D341Med (cell line): Measurements from ENCODE around the gene ARMC2.
"Not testable (repeated sequence)": the region's sequence is repeated elsewhere in the genome, so short reads cannot be mapped to it uniquely, and the experiment has no call there.

ENCODE experiments used
- DNase-seq: peaks from one replicate; pipeline ENCODE4 v3.0.0; 2012; ENCODE audit warnings: low spot score

ARMC2 gene

DNA sequence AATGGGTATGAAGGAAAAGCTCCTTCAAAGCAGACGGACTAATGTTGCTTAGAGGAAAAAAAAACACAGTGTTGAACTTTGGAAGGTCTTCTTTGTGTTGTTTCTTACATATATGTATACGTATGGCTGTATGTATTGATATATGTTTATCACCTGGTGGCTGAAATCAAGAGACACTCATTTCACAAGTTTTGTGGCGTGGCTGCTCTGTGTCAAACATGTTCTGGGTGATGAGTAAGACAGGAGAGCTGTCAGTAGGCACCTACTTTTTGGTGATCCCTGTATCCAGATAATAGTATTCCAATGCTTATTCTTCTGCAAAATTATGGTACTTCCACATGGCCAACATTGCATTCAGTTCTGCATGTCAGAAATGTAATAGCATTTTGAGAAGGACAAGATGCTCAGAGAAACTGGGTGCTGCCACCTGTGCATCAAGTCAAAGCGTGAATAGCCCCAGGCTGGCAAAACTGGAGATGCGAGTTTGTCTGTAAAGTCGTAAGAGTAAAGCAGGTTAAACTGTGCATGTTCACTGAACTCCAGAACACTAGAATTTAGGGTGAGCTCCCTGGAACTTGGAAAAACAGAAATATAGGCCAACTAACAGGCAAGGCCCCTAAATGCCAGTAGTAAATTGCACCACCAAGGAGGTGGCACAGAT, 67.9 kb downstream of the ARMC2 start:
- no peak for DNase-seq

- DNase-seq, result no peak
These were observed 72.5 kb downstream of the ARMC2 start for GRCh38 chr6:108920751-108921150.

DNA sequence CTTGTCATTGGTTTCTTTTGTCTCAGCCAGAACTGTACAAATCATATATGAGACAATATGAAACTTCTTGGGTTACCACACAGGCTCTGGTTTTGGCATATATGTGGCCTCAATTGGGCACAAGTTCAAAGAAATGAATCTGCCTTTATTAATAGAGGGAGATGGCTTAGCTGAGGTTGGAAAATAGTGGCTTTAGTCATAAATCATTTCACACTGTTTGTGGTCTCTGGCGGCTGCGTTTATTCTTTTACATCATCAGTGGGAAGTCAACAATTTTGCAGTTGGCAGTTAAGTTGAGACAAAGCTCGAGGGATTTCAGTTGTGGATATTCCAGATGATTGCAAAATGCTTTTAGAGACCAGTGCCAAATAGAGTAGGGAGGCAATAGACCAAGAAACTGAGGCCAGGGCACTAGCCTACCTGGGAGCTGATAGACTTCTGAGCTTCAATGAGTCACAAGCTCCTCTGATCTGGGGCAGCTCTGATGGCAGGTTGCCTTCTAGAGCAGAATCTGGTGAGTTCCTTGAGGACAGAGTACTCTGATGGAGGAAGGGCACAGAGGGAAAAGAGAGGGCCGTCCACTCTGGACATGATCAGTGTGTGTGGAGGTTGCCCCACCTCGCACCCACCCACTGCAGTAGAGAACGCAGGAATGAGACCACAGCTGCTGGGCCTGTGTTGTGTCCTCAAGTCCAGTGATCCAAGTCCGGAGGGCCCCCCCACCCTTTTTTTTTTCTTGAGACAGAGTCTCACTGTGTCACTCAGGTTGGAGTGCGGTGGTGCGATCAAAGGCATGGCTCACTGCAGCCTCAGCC, 73.5 kb downstream of the ARMC2 start:
- DNase-seq, result no peak

GRCh38 chr6:108922499-108922898, 74.3 kb downstream of the ARMC2 start:
- no peak for DNase-seq

- no peak for DNase-seq
These were observed 79.7 kb downstream of the ARMC2 start for GRCh38 chr6:108927927-108928326.

GRCh38 chr6:108928650-108929049, 80.4 kb downstream of the ARMC2 start:
- no peak for DNase-seq

DNA sequence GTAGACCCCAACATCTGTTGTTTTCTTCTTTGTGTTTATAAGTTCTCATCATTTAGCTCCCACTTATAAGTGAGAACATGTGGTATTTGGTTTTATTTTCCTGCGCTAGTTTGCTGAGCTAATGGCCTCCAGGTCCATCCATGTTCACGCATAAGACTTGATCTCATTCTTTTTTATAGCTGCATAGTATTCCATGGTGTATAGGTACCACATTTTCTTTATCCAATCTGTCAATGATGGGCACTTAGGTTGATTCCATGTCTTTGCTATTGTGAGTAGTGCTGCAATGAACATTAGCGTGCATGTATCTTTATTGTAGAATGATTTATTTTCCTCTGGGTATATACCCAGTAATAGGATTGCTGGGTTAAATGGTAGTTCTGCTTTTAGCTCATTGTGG, 82.9 kb downstream of the ARMC2 start:
- not testable (repeated sequence) for DNase-seq

- DNase-seq, result no peak
These were observed 88.9 kb downstream of the ARMC2 start for GRCh38 chr6:108937170-108937569.

GRCh38 chr6:108940741-108941140, 92.5 kb downstream of the ARMC2 start:
- no peak for DNase-seq

DNA sequence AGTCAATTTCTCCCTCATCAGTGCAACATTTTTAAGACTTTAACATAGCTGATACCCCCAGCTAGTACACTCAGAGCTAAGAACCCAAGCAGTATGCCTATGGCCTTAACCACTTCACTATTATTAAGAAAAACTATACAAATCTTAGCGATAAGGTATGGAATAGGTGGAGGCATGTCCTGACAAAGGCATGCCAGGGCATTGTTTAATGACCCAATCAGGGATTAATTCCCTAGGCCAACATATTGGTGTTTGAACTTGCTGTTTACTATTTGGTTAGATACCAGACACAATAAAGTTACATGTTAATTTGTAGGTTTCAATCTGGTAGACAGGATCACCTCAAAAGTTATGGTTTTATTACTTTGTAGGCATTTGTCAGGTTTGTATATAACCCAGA, 93.1 kb downstream of the ARMC2 start:
- DNase-seq, result no peak

DNA sequence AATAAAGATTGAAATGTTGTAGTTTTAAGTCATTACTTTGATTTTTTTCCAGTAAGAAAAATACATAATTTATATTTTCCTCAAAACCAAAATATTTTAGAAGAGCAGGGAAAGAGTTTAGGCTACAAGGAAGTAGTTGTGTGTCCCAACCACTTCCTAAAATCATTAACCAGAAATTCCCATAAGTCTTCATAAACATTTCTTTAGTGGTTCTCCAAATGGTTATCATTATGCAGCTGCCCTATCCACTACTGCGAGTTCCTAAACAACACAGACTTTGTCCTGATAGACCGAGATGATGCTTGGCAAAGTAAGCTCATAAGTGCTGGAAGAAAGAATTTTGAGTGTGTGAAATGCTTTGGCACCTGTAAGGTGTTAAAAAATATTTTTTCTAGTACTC, 93.6 kb downstream of the ARMC2 start:
- DNase-seq, result no peak

GRCh38 chr6:108942556-108943492, 94.6 kb downstream of the ARMC2 start:
- DNase-seq, result no peak

GRCh38 chr6:108944071-108944470, 95.8 kb downstream of the ARMC2 start:
- DNase-seq, result no peak

DNA sequence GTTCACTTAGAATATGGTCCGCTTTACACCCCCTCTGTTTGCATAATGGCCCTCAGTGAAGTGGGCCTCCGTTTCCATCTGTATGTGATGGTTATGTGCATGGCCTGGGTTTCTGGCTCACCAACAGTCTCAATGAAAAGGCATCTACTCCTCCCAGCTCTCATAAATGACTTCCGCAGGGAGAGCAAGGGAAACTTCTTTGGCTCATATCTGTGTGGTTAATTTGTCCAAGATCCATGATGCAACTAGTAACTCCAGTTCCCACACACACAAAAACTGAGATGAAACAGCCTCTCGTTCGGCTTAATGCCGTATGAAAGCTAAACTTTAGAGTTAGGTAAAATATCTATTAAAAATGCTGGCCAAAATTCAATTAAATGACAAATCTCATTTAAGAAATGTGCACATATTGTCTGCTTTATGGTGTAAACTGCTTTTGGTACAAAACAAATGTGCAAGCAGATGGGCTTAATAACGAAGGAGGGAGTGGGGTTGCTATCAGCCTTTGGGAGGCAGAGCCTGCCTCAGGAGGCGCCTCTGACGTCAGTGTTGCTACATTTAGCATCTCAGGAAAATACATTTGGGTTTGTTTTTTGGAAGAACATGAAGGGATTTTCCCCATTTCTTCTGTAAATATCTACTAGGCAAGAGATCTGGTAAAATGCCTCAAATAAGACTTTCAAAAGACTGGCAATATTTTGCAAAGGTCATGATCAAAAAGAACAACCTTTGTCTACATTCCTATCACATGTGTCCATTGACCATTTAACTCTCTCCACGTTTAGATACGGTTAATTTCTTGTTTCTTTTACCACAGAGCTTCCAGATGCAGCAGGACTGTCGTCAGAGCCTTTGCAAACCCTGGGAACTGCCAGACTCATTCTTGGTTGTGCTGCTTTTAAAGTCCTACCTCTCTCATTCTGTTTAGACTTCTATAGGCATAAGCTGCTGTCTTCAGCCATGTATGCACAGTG, 96.8 kb downstream of the ARMC2 start:
- no peak for DNase-seq

DNA sequence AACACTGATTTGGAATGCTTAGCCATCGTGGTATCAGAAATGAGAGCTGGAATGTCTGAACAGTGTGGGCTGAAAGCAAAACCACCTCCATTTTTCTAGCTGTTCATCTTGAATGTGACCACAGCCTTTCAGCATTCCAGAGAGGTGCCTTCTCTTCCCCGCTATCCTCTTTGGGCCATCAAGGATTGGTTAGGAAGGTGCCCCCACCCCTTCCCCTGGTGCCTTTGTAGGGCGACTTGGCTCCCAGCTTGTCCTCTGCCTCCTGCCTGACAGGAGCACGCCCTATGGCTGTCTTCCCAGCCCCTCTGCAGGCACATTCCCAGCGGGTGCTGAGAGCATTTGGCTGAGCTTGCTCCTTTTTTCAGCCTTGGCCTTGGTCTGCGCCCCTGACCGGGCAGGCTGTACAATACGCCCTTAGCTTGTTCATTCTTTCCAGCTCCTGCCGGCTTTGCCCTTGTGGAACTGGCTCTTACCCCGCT, 97.5 kb downstream of the ARMC2 start:
- no peak for DNase-seq

- DNase-seq, result no peak
These were observed 98.5 kb downstream of the ARMC2 start for GRCh38 chr6:108946695-108947094.

- DNase-seq, result no peak
These were observed 99.1 kb downstream of the ARMC2 start for GRCh38 chr6:108947114-108947854.

DNA sequence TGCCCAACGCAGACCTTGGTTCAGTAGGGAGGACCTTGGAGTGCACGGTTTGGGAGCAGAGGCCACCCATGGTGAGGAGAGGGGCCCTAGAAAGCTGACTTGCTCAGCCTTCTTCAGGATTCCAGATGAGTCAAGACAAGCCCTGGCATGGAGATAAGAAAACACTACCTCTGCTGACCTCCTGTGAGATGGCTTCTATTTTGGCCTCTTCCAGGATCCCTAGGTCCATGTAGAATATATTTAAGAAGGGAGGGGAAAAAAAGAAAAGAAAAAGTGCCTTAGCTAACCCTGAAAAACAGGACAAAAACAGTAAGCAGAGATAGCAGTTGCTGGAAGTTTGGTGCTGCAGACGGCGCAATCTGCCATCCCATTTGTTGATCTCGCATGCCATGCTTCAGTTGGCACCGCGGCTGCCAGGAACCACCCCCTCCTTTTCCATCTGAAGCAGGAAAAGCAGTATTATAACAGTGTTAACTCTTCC, 100.0 kb downstream of the ARMC2 start:
- DNase-seq, result no peak

DNA sequence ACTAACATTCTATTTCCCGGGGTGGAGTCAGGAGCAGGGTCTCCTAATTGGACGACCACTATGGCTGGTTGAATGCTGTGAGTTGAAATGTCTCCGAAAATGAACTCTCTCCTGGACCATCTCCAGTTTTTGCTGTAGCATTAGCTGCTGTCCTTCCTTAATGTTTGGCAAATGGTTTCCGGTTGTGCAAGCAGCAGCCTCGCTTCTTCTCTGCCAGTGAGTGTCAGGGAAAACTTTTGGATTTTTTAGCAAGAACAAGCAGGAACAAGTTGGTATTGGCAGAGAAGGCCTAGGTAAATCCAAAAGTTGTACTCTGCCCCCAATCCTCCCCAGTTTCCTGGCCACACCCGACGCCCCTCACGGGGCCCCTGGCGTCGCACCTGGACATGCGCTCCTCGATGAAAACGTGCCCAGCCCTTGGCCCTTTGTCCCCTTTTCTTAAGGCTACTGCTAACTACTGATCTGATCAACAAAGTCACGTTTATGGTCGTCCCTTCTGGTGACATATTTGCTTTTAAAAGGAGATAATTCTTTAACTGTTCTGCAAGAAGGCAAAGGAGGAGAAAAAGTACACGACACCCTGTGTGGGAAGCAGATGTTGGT, 103.2 kb downstream of the ARMC2 start:
- DNase-seq, result no peak
